Testis (tissue), 2 donors: ENCODE measurements around the gene VWA8.

ENCODE experiments used
- POLR2A ChIP-seq: fragments of 450-650 bp; IDR thresholded peaks from one replicate; pipeline ENCODE4 v1.6.1; 2017; ENCODE audit warnings: antibody characterized with exemption, mild to moderate bottlenecking, moderate library complexity
- TF ChIP-seq, protein P1 (sequence below), 3 experiments: fragments of 450-650 bp in 2 of 3; fragments of 200-600 bp in 1 of 3; sonication (generic) in 1 of 3; IDR thresholded peaks; one replicate each; pipeline ENCODE4 v1.5.1; 2016 to 2019; ENCODE audit warnings: antibody characterized with exemption in 3 of 3, mild to moderate bottlenecking in 2 of 3, moderate library complexity in 1 of 3

DNA sequence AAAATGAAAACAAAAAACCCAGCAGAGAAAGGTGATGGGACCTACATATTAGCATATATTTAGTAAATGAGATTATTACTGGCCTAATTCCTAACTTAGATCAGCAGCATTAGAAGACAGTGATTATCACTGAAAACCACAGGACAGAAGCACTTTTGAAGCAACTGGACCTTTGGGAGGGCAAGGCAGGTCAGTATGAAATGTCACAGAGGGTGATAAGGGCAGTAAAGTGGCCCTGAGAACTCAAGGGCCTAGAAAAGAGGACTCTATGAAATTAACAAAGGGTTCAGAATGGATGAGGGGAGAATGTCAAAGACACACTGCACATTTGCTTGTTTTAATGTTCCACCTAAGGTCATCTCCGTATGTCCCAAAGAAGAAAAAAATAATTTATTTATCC is 148.7 kb downstream of the VWA8 start:
- TF ChIP-seq, protein P1, sequence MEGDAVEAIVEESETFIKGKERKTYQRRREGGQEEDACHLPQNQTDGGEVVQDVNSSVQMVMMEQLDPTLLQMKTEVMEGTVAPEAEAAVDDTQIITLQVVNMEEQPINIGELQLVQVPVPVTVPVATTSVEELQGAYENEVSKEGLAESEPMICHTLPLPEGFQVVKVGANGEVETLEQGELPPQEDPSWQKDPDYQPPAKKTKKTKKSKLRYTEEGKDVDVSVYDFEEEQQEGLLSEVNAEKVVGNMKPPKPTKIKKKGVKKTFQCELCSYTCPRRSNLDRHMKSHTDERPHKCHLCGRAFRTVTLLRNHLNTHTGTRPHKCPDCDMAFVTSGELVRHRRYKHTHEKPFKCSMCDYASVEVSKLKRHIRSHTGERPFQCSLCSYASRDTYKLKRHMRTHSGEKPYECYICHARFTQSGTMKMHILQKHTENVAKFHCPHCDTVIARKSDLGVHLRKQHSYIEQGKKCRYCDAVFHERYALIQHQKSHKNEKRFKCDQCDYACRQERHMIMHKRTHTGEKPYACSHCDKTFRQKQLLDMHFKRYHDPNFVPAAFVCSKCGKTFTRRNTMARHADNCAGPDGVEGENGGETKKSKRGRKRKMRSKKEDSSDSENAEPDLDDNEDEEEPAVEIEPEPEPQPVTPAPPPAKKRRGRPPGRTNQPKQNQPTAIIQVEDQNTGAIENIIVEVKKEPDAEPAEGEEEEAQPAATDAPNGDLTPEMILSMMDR (IDR thresholded peaks at IDR 0.05), result no peak
- no peak for TF ChIP-seq POLR2A
